ENCODE data around the gene DSTN.
"Not testable (repeated sequence)": the region's sequence is repeated elsewhere in the genome, so short reads cannot be mapped to it uniquely, and the experiment has no call there.

Gene DSTN

DNA sequence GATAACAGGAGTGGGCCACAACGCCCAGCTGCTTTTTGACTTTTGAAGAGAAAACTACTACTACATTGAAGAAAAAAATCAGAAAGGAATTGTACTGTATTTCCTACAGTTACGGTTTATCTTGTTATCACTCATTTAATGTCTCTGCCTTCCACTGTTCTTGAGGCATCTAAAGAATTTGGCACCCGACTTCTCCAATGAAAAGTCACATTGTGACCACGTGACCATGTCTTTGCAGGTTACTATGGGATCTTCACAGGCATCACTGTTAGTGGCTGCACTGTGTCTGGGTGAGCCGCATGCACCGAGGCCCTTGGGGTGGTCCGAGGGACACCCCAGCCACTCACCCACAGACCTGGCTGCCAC, 85.4 kb downstream of the DSTN start:
- DNase-seq (ENCODE audit: extremely low spot score) = no peak
- ChIA-PET POLR2A (no interaction called here), CTCF (interaction anchor here (0.8 to 1.4 kb wide), 3 partner anchors 10 to 119 kb away, joined by 3 to 4 read pairs (median 3); no protein-coding TSS in a partner anchor)
- TF ChIP-seq BHLHE40 (IDR thresholded peaks at IDR 0.05; ENCODE audit: borderline replicate concordance) = no peak
- no peak for TF ChIP-seq CTBP1 (IDR thresholded peaks at IDR 0.05; ENCODE audit: borderline replicate concordance)
- no peak for TF ChIP-seq TARDBP (IDR thresholded peaks at IDR 0.05)
- no peak for TF ChIP-seq L3MBTL2 (conservative IDR thresholded peaks at IDR 0.05)
- TF ChIP-seq LEF1 (IDR thresholded peaks at IDR 0.05; ENCODE audit: borderline replicate concordance) = no peak
- no peak for TF ChIP-seq ARNT (IDR thresholded peaks at IDR 0.05)
- TF ChIP-seq ELF4 (IDR thresholded peaks at IDR 0.05) = no peak
- TF ChIP-seq, protein P1, sequence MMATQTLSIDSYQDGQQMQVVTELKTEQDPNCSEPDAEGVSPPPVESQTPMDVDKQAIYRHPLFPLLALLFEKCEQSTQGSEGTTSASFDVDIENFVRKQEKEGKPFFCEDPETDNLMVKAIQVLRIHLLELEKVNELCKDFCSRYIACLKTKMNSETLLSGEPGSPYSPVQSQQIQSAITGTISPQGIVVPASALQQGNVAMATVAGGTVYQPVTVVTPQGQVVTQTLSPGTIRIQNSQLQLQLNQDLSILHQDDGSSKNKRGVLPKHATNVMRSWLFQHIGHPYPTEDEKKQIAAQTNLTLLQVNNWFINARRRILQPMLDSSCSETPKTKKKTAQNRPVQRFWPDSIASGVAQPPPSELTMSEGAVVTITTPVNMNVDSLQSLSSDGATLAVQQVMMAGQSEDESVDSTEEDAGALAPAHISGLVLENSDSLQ (IDR thresholded peaks at IDR 0.05) = no peak
- TF ChIP-seq SP1 (IDR thresholded peaks at IDR 0.05) = no peak
- TF ChIP-seq FOXM1 (IDR thresholded peaks at IDR 0.05; ENCODE audit: borderline replicate concordance) = no peak
- TF ChIP-seq HDGF (IDR thresholded peaks at IDR 0.05; ENCODE audit: borderline replicate concordance) = no peak

DNA sequence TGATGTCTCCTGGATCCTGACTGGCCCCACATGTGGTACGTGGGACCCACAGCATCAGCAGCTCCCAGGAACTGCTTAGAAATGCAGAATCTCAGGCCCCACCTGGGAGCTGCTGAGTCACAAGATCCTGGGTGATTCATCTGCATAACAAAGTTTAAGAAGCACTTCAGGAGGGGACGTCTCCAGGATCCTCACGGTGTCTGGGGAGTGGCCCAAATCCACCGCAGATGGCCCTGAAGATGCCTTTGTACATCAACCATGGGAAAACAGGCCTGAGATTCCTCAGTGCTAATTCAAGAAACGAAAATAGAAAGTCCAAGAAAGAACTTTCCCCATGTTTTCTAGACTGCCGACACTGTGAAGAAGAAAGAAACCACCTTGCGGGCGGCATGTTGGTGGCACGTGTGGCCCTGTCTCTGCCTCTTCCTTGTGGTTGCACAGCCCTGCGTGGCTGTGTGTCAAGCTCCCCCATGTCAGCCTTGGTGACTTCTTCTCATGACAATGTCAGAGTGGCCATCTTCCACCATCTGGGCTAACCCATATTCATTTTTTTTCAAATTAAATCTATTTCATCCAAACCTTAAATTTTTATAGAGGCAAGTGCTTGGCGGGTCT, 86.1 kb downstream of the DSTN start:
- ChIA-PET CTCF (no interaction called here), POLR2A (no interaction called here)
- no peak for TF ChIP-seq BHLHE40 (IDR thresholded peaks at IDR 0.05; ENCODE audit: borderline replicate concordance)
- TF ChIP-seq CTBP1 (IDR thresholded peaks at IDR 0.05; ENCODE audit: borderline replicate concordance) = no peak
- no peak for TF ChIP-seq FOXM1 (IDR thresholded peaks at IDR 0.05; ENCODE audit: borderline replicate concordance)
- no peak for TF ChIP-seq SUZ12 (IDR thresholded peaks at IDR 0.05)
- no peak for TF ChIP-seq LEF1 (IDR thresholded peaks at IDR 0.05; ENCODE audit: borderline replicate concordance)
- no peak for TF ChIP-seq FOXK2 (IDR thresholded peaks at IDR 0.05)
- no peak for TF ChIP-seq SP1 (IDR thresholded peaks at IDR 0.05)
- TF ChIP-seq NFRKB (IDR thresholded peaks at IDR 0.05) = no peak
- no peak for TF ChIP-seq FOXA1 (IDR thresholded peaks at IDR 0.05)
- no peak for DNase-seq (ENCODE audit: extremely low spot score)

DNA sequence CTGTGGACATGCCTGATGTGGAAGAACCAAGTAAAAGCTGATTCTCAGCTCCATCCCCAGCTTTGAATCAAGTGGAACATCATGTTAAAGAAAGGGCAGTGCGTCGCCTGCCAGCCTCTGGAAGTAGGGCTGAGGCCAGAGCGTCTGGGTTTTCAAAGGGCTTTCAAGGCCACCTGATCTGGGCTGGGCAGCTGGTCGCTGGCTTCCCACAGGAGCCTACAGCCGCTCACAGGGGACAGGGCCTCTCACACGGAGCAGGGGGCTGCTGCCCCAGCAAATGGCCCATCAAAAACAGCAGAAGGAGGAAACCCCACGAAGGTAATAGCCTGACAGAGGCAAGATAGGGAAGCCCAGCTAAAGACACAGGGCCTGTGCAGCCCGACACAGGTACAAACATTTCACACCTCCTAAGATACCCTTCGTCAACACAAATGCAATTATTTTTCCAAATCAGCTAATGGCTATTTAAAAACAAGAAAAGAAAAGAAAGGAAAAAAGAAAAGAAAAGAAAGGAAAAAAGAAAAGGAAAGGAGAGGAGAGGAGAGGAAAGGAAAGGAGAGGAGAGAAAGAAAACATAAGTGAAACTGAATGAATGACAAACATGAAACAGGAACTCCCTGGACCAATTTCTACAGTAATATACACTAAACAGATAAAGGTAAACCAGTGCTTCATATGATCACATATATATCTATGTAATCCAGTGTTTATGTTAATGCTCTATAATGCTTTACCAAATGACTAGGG, 87.4 kb downstream of the DSTN start:
- ChIA-PET CTCF (no interaction called here), POLR2A (no interaction called here)
- no peak for DNase-seq (ENCODE audit: extremely low spot score)
- TF ChIP-seq SUZ12 (IDR thresholded peaks at IDR 0.05) = no peak
- no peak for TF ChIP-seq FOXA1 (IDR thresholded peaks at IDR 0.05)
- TF ChIP-seq HDGF (IDR thresholded peaks at IDR 0.05; ENCODE audit: borderline replicate concordance) = no peak
- no peak for TF ChIP-seq ARNT (IDR thresholded peaks at IDR 0.05)
- no peak for TF ChIP-seq FOXK2 (IDR thresholded peaks at IDR 0.05)
- TF ChIP-seq, protein P1 (IDR thresholded peaks at IDR 0.05) = no peak
- no peak for TF ChIP-seq CTBP1 (IDR thresholded peaks at IDR 0.05; ENCODE audit: borderline replicate concordance)
- no peak for TF ChIP-seq SP1 (IDR thresholded peaks at IDR 0.05)
- TF ChIP-seq FOXM1 (IDR thresholded peaks at IDR 0.05; ENCODE audit: borderline replicate concordance) = no peak
- TF ChIP-seq LEF1 (IDR thresholded peaks at IDR 0.05; ENCODE audit: borderline replicate concordance) = no peak
- TF ChIP-seq BHLHE40 (IDR thresholded peaks at IDR 0.05; ENCODE audit: borderline replicate concordance) = no peak
- no peak for TF ChIP-seq L3MBTL2 (conservative IDR thresholded peaks at IDR 0.05)
- TF ChIP-seq ZNF384 (IDR thresholded peaks at IDR 0.05) = no peak
- TF ChIP-seq ELF4 (IDR thresholded peaks at IDR 0.05) = no peak
- TF ChIP-seq TARDBP (IDR thresholded peaks at IDR 0.05) = no peak
- TF ChIP-seq NFRKB (IDR thresholded peaks at IDR 0.05) = no peak

DNA sequence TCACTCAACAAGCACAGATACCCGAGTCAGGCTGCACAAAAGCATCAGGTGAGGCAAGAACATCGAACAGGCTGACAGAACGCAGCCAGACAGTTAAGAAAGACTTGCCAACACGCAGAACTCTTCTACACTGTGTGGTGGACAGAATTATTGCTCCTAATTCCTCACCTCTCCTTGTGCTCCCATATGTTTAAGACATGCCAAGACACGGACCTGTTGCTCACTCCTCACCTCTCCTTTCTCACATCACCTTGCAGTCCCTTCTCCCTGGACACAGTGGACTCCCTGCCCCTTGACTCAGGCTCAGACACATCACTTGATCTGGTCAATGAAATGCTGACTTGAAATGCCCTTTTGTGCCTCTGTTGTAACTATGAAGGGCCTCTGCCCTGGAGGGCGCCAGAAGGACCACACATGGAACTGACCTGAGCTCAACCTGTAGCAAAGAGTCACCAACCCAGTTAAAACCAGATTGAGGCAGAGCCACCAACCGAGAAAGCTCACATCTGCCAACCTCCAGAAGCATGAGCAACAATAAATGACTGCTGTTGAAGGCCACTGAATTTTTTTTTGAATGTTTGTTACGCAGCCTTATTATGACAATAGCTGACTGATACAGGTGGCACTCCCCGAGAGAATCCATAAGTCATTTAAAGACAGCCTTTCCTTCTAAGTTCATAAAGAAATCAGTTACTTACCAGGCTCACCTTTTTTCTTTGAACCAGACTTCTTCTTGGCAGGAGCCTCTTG, 88.2 kb downstream of the DSTN start:
- ChIA-PET CTCF (no interaction called here), POLR2A (no interaction called here)
- TF ChIP-seq ARNT (IDR thresholded peaks at IDR 0.05) = no peak
- no peak for TF ChIP-seq ELF4 (IDR thresholded peaks at IDR 0.05)
- no peak for DNase-seq (ENCODE audit: extremely low spot score)

DNA sequence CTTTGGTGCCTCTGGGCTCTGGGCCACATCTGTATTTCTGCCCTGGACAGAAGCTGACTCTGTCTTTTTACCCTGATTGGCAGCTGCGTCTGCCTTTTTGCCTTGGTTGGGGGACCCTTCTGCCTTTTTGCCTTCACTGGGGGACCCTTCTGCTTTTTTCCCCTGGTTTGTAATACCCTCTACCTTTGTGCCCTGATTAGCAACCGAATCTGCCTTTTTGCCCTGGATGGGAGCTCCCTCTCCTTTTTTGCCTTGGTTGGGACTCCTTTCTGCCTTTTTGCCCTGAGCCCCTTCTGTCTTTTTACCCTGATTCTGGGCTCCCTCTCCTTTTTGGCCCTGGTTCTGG, 88.7 kb downstream of the DSTN start:
- POLR2A ChIA-PET = no interaction called here
- DNase-seq (ENCODE audit: extremely low spot score) = no peak
- CTCF ChIA-PET = no interaction called here
- TF ChIP-seq FOXM1 (IDR thresholded peaks at IDR 0.05; ENCODE audit: borderline replicate concordance) = no peak
- TF ChIP-seq LEF1 (IDR thresholded peaks at IDR 0.05; ENCODE audit: borderline replicate concordance) = no peak
- TF ChIP-seq SUZ12 (IDR thresholded peaks at IDR 0.05) = no peak
- no peak for TF ChIP-seq ZNF384 (IDR thresholded peaks at IDR 0.05)
- TF ChIP-seq, protein P1 (IDR thresholded peaks at IDR 0.05) = no peak
- TF ChIP-seq CTBP1 (IDR thresholded peaks at IDR 0.05; ENCODE audit: borderline replicate concordance) = no peak
- TF ChIP-seq L3MBTL2 (conservative IDR thresholded peaks at IDR 0.05) = no peak
- TF ChIP-seq TARDBP (IDR thresholded peaks at IDR 0.05) = no peak
- no peak for TF ChIP-seq SP1 (IDR thresholded peaks at IDR 0.05)
- TF ChIP-seq HDGF (IDR thresholded peaks at IDR 0.05; ENCODE audit: borderline replicate concordance) = no peak
- TF ChIP-seq ARNT (IDR thresholded peaks at IDR 0.05) = no peak
- TF ChIP-seq ELF4 (IDR thresholded peaks at IDR 0.05) = no peak
- no peak for TF ChIP-seq FOXK2 (IDR thresholded peaks at IDR 0.05)
- TF ChIP-seq NFRKB (IDR thresholded peaks at IDR 0.05) = no peak
- no peak for TF ChIP-seq FOXA1 (IDR thresholded peaks at IDR 0.05)

DNA sequence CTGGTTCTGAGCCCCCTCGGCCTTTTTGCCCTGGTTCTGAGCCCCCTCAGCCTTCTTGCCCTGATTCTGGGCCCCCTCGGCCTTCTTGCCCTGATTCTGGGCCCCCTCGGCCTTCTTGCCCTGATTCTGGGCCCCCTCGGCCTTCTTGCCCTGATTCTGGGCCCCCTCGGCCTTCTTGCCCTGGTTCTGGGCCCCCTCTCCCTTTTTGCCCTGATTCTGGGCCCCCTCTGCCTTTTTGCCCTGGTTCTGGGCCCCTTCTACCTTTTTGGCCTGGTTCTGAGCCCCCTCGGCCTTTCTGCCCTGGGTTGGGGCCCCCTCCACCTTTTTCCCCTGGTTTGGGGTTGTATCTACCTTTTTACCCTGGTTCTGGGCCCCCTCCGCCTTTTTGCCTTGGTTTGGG, 89.5 kb downstream of the DSTN start:
- CTCF ChIA-PET; POLR2A ChIA-PET; DNase-seq (ENCODE audit: extremely low spot score): not testable (repeated sequence)
